NCI-H1930 (cell line): Measurements from ENCODE around the gene CTNND2.

Experiments
- DNase-seq, 2 experiments: peaks; one replicate each; lab custom pipeline; 2025; lab: John Stamatoyannopoulos, UW

The CTNND2 gene

DNA sequence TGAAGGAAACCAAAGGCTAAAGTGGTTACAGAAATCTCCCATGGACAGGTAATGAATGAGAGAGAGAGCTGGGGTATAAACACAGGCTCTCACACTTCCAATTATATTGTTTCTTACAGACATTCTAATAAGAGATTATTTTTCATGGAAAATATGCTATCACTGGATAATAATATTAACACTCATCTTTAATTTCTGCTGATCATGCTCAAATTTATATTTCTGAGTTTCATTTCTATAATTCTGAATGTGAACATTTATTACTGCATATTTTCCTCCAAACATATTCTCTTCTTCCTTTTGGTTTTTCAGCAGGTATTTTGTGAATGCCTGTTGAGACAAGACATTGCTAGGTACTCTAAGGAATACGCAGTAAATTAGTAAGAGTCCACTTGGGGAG is 733.0 kb downstream of the CTNND2 start:
- no peak for DNase-seq

DNA sequence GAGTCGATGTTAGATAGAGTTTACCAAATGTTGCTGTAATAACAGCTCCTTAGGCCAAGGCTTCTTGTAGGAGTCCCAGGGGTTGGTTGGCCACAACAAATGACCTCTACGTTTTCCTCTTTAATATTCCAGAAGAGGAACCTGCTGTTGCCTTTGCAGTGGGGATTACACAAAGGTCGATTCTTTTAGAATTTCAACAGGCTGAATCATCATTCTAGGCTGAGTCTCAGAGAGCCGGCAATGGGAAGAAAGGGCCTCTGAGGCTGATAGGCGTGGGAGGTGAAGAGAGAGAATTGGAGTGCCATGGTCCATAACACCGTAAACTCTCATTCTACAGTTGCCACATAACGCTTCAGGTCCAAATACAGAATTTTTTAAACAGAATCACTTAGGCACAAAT is 737.3 kb downstream of the CTNND2 start:
- no peak for DNase-seq

DNA sequence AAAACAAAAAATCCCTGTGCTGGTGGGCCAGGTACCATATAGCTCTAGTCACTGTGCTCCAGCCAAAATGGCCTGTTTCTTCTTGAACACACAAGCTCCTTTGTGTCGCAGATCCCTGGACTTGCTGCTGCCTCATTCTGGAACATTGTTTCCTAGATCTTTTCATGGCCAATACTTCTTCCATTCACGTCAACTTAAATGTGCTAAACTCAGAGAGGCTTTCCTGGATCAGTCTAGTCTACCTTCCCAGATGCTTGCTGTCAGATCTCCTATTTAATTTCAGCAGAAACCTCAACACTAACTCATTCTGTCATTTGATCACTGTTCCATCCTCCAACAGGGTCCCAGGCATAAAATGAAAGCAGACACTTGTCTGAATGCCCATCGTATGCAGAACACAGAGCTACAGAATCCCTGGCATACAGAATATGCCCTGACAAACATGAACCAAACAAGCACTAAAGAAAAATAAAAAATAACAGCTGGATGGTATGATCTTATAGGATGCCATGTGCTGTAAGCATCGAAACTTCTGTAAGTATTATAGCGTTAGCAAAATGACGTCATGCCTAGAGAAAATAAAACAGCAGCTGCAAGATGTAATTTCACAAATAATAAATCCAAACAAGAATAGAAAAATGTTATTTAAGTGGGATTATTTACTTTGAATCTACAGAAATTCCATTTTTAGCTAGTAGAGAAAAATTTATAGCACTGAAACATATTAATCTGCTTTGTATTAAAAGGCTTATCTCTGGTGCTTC is 739.5 kb downstream of the CTNND2 start:
- DNase-seq: no peak

DNA sequence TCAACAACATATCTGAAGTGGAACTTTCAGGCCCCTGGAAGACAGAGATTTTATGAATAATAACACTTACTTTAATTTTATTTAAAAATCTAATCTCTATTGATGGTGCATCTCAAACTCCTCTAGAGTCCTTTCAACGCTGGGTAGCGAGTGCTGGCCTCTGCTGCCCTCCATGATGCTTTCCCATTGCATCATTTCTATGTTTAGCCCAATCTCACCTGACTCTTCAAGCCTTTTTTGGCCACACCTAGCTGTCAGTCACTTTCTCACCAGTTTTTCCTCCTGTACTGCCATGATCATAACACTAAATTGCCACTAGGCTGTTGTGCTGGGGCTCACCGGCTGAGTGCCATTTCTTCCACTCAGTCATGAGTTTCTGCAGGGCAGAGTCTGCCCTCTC is 747.1 kb downstream of the CTNND2 start:
- no peak for DNase-seq

DNA sequence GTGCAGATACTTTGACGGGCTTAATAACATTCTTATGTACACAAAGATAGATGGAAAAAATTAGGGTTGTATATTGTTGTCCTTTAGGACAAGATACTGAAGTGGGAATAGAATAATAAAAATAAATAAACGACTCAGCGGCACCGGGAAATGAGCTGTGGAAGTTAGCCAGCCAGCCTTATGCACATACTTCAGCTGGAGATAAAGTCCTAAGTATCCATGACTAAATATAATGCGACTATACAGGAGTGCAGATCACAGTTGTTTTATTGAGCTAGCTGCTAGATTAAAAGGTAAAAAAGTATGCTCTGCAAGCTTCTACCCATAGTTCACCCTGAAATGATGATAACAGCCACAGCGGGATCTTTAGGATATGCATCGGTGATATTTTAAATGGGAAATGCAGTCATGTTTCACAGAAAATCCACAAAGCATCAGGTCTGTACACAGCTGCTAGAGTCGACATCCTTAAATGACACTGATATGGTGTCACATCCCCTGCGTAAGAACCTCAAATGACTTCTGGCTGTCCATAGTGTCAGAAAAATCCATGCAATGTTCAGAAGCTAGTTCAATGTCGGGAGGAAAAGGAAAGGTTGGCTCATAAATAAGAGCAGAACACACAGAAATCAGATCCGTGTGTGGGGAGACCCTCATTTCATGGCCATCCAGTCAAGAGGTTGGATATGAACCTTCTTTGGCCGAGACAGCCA is 750.4 kb downstream of the CTNND2 start:
- no peak for DNase-seq

DNA sequence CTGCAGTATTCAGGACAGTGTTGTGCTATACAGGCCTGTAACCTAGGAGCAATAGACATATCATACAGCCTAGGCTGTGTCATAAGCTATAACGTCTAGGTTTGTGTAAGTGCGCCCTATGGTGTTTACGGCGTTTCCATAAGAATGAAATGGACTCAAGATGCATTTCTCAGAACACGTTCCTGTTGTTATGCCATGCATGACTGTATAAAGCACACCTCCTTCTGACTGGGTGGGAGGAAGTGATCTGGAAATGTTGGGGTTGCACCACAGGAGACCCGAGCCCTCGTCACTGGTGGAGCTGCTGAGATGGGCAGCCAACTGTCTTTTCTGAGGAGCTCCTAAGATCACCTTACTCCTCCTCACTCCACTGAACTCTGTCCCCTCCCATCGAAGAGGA is 751.9 kb downstream of the CTNND2 start:
- DNase-seq: no peak

DNA sequence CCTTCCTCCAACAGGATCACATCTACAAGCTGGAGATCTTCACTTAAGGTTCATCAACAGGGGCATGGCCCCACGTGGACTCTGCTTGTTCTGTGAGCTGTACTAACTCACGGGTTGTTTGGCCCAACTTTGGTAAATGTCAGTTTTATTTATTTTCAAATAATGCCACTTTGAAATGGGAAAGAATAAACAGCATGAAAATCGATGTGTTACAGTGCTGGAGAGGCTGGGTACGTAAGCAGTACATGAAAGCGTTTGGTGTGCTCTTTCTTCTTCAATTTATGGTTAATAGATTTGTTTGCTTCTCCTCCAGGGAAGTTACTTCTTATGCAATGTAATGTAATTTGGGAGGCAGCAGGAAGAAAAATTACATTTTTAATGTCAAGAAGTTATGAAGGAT is 753.3 kb downstream of the CTNND2 start:
- no peak for DNase-seq

DNA sequence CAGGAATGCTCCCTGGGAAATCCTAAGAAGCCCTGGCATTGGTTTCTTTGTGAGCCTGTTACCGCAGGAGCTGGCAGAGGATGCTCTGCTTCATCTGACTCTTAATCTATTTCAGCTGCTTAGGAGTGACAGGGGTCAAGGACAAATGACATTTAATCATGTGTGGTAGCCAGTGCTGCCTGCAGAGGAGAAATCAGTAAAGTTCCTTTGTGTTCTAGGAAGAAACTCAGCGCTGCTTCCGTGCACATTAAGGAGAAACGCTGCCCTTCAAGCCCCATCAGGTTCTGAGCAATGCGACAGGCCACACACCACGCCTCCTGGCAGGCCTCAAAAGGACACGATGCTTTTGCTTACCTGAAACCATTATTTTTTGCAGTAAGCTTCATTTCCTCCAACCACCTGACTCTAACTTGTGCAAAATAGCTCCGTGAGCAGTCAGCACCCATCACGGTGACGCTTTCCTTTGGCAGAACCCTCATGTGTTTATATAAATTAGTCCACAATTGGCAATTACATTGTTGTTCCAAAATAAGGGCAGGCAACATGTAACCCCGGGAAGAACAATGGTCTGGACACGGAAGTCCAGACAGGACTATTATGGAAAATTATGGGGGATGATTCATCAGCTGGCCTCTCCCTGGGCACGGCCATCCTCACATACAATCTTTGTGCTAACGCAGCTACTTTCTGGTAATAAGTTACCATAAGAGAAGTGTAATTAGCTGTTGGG is 755.3 kb downstream of the CTNND2 start:
- no peak for DNase-seq

DNA sequence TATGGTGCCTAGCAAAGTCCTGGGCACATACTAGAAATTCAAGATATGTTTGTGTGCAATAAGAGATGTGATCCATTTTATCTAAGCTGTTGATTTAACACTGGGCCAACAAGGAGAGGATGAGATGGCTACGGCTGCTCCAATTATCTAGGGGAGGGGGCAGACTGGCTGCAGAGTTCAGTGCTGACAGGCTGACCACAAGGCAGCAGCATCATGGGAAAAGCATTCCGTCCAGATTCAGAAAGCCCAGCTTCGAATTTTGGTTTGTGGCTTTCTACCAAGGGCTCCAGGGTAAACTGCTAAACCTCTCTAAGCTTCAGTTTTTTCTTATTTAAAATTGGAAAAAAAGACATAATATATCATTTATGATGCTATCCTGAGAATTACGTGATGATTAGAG is 758.1 kb downstream of the CTNND2 start:
- no peak for DNase-seq

DNA sequence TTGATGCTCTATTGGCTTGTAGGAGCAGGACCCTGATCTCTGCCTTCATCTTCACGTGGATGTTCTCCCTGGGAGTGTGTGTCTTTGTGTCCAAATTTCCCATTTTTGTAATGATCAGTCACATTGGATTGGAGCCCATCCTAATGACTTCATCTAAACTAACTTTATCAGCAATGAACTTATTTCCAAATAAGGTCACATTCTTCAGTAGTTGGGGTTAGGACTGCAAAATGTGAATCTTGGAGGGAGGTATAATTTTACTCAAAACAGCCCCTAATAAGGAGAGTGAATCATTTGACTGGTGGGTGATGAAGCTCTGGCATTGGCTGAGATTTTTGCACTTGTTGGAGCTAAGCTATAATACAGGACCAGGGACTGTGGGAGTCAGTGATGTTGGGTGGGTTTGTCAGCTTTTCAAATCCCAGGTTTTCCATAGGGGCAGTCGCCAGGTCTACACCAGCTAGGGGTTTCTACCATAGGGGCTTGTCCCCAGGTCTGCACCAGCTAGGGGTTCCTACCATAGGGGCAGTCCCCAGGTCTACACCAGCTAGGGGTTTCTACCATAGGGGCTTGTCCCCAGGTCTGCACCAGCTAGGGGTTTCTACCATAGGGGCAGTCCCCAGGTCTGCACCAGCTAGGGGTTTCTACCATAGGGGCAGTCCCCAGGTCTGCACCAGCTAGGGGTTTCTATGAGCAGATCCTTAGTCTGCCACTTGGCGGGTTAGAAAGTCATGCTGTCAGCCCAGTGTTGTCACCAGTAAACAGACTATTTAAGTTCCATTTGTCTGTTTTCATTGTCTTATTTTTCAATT is 760.6 kb downstream of the CTNND2 start:
- no peak for DNase-seq

DNA sequence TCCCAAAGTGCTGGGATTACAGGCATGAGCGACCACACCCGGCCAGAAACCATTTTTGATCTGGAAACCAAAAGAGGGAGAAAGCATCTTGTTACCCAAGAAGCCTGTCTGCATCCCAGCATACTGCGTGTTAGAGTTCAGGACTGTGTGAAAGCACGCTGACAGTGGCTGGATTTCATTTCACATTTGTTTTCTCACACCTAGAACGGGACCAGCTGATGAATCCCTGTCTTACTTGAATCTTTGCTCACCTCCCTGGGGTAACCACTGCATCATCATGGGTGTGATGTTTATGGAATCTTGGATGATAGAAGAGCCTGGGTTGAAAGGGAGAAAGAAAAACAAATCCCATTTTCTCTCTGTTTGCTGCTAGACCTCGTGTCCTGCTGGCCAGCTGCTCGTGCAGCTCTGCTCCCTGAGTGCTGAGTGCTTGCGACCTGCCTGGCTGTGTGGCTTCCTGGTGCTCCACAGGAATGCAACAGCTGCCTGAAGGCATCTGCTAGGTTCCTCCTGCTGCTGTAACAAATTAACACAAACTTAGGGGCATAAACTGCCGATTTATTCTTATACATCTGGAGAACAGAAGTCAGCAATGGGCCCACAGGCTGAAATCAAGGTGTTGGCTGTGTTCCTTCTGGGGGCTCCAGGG is 764.9 kb downstream of the CTNND2 start:
- no peak for DNase-seq

DNA sequence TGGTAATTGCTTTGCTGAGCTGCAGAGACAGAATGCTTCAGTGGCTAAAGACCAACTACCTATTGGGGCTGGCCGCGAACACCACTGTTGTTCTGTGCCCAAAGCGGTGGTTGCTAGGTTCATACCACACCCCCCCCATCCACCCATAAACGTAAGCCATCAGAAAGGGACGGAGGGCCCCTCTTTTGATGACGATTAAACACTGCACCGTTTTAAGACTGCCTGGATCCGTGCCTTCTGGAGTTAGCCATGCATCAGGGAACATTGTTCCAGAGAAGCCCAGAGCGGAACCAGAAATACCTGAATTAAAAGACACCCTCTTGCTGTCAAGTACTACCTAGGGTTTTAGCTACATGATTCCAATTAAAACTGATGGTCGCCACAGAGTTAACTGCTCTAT is 774.1 kb downstream of the CTNND2 start:
- DNase-seq: no peak

DNA sequence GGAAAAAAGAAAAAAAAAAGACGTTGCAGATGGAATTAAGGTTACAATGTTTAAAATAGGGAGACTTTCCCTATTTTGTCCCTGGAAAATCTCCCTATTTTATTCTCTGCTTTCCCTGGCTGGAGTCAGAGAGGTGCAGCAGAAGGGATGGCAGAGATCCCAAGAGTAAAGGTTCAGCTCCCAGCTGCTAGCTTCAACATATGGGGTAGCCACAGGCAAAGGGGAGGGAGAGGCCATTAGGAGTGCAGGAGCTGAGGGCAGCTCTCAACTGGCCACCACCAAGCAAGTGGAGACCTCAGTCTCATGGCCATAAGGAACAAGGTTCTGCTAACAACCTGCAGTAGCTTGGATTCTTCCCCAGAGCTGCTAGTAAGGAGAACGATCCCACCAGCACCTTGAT is 776.2 kb downstream of the CTNND2 start:
- DNase-seq: no peak

DNA sequence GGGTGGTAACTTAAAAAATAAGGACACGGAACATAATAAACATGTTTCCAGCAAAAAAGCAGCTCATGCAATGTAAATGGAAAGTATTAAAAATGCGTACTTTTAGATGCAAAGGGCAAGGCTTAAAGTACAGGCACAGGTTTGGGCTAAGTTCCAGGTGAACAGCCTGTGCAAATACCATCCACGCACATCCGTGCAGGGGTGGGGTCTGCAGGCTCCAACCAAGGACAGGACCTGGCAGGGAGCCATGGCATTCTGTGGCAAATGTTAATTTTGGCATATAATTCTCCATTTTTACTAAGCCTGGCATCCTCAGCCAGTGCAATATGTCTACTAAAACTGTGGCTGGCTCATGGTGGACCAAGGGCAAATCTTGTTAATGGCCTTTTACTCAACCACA is 777.4 kb downstream of the CTNND2 start:
- DNase-seq: no peak

DNA sequence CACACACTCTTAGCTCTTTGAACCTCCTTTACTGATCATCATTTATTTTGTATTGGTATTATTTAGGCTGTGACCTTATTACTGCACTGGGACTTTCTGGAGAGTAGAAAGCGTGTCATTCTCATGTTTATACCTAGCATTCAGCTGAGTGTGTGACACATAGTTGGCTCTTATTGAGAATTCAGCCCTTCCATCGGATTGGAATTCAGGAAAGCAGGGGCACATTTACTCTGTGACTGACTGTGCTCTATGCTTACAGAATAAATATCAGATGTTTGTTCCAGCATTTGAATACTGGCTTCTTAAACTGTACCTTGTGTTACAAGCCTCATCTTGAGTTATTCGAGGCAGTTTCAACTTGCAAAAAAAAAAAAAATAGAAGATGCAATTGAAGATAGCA is 782.4 kb downstream of the CTNND2 start:
- no peak for DNase-seq

DNA sequence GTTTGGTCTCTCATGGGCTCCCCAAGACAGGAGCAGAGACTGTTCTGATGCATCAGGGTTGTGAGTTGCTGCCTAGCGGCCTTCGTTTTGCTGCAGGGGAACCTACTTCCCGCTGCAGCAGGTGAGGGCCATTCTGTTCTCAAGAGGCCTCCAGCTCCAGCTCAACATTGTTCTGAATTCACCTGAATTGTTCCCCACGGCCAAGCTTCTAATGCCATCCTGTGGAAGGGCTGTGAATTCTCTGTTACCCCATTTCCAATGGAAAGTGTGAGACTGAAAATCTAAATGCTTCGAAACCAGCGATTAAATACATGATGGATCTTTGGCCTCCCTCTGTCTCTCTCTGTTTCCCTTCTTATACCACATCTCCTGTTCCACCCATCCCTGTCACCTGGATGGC is 794.1 kb downstream of the CTNND2 start:
- no peak for DNase-seq

DNA sequence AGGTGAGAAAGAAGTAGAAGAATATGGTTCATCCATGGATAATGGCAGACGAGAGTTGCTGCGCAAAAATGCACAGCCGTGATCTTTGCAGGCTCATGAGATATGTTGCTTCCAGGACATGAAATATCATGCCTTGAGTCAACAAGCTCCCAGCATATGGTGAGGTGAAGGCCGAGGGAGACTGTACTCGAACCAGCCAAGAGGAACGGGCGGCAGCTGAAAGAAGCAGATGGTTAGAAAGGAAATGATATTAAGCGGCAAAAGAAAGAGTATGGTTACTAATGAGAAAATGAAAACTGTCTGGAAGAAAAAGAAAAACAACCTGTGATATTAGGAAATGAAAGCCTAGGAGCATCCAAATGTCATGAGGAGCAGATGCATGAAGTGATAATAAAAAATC is 798.5 kb downstream of the CTNND2 start:
- no peak for DNase-seq

DNA sequence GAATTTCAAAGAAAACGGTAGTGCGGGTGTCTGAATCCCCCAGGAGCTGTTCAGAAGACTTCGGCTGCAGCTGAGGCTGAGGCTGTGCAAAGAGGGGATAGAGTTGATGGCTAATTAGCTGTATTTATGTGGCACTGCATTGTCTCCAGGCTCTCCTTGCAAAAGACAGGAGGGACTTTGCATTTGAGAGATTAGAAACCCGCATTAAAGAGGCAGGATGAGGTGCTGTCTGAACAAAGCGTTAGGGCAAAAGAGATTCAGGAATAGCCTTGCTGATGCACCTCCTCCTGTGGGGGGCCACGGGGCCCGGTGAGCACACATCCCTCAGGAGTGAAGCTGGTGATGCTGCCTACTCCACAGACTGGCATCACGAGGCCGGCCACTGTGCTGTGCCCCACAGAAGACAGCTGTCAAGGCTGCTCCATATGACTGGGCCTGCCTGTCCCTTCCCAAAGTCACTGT is 799.6 kb downstream of the CTNND2 start:
- no peak for DNase-seq

DNA sequence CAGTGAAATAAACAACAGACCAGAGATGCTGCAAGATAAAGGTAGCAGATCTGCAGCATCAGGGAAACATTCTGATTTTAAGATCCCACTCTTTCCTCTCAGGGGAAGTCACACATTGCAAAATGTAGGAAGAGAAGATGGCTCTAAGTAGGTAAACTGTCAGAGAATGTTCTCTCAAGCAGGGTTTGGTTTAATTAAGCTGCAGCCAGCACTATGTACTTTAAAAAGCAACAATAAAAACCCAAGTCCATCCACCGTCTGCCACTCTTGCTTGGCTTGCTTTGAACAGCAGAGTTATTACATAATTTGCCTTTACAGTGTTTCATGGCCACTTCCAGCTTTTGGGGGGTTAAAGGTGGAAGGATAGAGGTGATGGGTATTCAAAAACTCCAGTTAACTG is 800.0 kb downstream of the CTNND2 start:
- no peak for DNase-seq

DNA sequence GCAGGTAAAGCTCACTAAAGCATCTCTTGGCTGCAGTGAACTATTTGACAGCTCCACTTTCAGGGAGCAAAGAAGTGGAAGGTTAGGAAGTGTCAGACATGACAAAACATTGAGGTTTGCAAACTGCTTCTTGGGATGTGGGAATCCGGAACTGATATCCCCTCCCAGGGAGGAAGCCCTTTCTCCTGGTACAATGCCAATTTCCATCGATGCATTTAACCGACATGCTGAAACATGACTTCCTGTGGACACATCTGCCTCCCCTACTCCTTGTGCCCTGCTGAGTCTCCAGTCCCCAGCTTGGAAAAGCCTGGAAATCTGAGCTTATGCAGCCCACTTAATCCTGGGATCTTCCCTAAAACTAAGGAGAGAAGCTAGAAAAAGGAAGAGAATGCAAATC is 820.1 kb downstream of the CTNND2 start:
- no peak for DNase-seq

DNA sequence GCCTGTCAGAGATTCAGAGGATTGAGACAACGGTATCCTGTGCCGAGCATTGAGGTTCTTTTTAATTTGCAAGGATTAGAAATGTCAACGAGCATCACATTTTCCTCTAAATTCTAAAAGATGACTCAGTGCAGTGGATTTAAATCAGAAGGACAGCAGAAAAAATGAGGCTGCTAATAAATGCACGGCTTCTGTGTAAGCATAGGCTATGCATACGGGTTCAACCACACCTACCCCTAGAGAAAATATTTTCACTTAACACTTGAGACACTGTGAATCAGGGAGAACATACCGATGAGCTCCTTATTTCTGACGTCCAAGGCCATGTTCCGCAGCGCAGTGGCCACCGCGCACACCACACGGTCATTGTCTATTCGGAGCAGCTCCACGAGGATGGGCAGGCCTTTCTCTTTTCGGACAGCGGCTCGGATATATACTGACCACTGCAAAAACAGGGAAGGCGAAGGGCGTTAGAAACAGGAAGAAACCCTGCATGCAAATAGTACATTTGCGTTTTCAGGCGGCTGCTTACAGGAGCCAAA is 821.8 kb downstream of the CTNND2 start:
- DNase-seq: no peak
